DMS53 treated with DMSO at 0.1 percent for 48 hours (cell line): Measurements from ENCODE around the gene CLK4.

Experiments
- DNase-seq: peaks from one replicate; lab custom pipeline; 2025; ENCODE audit not compliant: unreplicated experiment; lab: John Stamatoyannopoulos, UW

The CLK4 gene

DNA sequence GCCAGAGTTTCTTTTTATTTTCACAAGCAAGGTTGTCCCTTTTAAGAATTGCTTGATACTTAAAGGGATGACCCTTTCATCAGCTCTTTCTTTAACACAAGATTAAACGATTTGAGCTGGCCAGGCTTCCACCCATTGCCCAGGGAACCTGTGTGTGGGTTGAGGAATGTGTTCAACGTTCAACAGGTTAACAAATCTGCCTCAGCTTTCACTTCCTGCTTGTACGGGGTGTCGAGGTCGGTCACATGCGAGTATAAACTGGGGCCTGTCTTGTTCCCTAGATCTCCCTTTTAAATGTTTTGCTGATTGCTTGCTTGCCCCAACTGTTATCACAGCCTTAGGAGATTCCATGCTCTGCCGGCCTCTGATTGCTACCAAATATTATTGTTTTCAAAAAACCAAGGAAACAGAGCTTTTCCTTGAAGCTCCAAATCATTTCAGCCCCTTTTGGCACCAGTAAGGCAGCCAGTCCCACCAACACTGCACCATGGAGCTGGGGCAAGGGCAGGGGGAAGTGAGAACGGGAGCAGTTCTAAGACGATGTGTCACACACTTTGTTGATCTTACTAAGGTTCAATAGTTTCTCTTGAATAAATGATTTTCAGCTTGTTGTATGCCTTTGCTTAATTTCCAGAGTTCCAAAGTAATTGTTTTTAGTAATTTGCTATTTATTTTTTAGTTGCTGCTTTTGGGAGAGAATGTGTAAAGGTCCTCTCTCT lies 10.7 kb upstream of the CLK4 start:
- no peak for DNase-seq

DNA sequence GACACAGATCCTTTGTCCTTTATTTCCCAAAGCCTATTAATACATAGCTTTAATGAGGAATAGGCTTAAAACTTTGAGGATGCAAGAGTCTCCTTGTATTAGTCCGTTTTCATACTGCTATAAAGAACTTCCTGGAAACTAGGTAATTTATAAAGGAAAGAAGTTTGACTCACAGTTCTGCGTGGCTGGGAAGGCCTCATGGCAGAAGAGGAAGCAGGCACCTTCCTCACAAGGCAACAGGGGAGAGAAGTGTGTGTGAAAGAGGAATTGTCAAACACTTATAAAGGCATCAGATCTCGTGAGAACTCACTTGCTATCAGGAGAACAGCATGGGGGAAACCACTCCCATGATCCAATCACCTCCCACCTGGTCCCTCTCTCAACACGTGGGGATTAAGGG lies 5.4 kb upstream of the CLK4 start:
- DNase-seq = no peak

DNA sequence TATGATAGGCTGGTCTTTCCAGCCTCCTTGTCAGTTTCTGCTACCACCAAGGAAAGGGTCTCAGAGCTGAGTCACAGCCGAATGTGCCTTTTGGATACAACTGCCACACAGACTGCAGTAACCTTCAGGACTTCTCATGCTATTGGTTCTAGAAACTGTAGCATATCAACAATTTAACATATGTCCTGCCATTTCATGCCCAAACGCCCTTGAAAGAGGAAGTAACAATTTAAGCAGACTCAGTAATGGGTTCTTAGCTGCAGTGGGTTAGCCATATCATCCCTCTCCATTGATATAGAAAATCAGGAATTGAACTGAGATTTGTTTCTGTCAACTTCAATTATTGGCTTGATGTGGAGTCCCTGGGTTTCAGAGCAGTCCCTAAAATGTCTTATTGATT lies 4.1 kb upstream of the CLK4 start:
- no peak for DNase-seq

DNA sequence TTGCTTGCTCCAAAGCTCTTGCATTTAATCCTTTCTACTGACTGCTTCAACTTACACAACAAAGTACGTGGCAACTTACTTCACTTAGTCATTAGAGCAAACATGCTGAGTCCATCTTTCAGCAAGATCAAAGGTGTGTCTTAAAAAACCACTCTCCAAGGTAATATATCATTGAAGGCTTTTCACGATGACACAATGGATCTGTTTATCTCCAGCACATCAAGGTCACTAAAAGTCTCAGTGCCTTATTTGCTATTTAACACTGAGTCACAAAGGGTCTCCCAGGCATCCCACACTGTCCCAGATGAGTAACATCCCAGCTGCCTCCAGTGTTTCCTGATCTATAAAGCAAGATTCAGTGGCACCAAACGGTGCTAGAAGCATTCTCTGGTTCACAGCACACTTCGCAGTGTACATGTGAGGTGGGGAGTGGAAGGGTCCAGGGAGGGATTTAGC lies 3.7 kb upstream of the CLK4 start:
- DNase-seq = peak; percentile 6

DNA sequence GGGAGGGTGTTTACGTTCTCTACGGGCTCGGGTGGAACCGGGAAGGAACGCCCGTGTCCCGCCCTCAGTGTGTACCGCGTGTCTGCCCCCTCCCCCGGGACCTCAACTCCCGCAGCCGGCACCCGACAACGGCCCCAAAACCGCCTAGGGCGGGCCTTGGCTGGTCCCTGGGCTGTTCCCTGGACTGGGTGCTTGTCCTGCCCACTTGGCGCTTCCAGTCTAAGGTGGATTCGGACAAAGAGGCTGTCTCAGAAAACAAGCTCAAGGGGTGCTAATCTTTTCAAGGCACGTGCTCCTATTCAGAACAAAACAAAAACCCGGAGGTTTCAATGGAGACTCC lies 379 bp upstream of the CLK4 start:
- DNase-seq = no peak

DNA sequence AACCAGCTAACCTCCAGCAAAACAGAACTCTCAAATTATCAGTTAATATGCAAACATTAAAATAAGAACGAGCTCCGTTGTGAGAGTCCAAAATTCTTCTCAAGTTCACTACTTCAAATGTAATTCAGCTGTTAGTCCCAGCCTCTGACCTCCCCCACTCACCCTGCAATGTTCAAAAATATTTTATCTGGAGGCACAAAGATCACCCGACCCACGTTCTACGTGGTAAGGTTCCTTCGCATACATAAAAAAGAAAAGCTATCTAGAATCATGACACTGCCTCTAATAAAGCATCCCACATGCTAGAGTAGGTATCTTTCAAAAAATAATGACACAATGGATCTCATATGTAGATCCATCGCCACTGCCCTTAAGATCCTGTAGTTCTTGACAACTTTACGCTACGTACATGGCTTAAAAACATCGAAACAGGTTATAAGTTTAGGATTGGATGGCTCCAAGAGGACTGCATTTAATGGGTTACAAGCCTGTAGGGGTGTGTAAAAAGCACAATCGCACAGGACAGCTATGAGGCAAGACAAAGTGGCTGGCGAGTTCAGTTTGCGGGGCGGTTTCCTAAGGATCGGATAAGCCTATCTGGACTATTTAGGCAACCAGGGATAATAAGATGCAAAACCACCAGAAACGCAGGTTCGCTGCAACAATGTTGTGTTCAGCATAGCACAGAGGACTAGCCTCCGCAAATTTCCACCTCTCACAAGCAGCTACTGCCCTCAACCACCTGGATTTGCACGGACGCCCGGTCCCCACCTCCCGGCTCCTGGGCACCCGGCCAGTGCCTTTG lies 969 bp downstream of the CLK4 start:
- DNase-seq = no peak

DNA sequence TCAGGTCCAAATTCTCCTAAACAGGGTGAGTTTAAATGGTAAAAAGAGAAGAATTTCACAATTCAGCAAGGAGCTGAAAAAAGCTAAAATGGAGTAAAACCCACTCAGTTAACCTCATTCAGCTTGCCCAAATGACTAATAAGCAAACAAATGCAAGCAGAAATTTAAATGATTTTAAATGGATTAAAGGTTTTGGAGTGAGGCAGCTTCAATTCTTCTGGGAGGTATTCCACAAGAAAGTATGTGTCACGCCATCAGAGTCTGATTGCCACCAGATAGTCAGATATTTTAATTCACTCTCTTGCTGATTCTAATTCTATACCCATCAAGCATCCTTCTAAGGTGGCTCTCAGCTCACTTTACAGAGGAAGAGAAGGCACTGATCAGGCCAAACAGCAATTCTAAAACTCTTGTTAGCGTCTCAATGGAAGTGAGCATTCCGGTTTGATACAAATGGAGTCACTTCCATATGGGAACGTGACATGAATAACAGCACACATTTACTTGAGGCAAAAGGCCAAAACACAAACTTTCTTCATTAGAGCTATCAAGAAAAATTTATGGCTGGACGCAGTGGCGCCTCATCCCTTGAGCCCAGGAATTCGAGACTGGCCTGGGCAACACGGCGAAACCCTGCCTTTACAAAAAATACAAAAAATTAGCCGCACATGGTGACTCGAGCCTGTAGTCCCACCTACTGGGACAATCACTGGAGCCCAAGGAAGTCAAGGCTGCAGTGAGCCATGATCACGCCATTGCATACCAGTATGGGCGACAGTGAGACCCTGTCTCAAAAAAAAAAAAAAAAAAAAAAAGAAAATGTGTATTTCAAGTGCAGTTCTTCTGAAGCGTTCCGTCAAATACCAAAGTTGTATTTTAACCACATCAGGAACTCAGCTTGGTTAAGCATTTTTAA lies 2.0 kb downstream of the CLK4 start:
- no peak for DNase-seq

DNA sequence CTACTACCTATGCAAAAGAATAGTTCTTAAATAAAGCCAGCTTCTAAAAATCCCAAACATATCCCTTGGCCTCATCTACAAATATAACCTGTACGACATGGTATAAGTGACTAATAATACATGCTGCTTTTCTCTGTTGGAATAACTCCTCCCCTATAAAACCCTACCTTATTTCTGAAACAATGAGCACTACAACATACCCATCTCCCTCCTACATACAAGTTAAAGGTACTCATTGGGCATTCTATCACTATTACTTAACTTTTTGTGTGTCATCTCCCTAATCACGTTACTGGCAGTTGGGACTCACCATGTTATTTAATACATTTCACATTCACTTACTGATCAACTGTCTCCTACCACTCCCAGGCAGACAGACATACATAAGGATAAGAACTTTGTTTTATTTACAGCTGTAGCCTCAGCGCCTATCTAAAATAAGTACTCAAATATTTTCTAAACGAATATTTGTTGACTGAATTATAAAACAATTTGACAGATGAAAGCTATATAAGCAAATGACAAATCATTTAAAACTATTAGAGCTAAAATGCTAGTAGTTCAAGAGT lies 4.1 kb downstream of the CLK4 start:
- DNase-seq = no peak

DNA sequence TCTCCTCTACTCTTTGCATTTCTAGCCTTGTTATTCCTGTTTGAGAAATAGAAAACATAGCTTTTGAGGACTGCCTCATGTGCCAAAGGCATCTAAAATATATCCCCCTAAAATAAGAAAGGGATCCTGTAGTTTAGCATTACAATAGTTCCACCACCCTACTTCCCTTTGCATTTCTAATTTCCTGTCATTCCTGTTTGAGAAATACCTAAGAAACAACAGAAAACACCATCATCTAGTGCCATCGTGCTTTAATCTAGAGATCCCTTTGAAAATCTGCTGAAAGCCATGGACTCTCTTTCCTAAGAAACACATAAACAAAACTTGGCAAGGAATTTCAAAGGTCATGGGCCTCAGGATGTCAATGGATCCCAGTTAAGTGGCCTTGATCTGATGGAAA lies 7.5 kb downstream of the CLK4 start:
- DNase-seq = no peak

DNA sequence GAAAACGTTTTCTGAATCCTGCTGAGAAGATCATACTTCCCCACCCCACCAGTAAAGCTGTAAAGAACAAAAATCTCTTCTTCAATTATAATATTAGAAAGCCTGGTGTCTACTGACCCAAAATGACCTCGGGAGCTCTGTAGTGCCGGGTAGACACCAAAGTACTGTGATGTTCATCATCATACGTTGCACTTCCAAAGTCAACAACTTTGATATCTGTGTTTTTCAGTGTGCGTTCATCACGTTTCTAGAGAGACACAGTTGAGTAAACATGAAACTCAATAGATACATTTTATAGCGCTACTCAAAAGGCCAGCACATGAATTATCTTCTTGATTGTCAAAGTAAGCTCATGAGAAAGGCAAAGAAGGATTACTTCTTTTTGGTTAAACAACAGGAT lies 14.6 kb downstream of the CLK4 start:
- DNase-seq = no peak

DNA sequence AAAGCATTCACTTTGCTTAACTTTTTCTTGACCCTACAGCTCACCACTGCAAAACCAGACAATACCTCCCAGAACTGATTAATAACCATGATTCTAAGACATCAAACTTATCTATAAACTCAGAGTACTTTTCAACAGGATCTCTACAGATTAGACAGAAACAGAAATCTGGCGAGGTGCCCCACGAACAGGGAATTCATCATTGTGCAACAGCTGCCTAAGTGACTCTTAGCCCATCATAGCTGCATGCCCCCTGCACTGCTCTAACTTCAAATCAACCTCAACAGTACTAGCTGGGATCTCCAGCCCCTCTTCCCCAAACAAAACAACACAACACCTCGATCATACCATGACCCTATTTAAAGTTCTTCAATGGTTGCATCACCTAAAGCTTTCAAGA lies 20.6 kb downstream of the CLK4 start:
- no peak for DNase-seq

DNA sequence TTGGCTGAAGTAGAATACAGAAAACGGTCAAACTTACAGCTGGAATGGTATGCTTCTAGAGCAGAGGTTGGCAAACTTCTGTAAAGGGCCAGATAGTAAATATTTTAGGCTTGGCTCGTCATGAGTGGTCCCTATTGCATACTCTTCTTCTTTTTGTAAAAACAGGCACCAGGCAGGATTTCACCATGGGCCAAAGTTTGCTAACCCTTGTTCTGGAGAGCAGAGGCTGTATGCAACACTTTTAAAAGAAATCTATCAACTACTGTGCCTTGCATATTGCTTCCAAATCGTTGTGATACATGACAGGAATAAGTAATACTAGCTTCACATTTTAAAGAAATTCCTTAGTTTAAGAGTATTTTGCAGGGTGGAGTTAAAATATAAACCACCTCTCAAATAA lies 21.1 kb downstream of the CLK4 start:
- no peak for DNase-seq

DNA sequence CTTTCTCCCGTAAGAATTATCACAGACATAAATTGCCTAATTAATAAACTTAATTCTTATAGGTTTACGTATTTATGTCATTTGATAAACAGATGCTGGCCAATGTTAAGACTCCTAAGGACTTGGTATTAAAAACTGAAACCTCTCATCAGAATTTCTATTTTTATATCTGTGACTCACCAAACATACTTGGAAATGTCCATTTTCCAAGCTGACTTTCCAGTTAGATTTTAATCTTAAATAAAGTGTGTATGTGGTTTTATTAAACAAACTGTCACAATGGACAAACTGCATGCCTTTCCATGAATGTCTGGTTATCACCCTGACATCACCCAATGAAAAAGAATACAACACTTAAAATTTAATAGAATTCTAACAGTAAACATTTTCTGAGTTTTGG lies 24.1 kb downstream of the CLK4 start:
- no peak for DNase-seq

DNA sequence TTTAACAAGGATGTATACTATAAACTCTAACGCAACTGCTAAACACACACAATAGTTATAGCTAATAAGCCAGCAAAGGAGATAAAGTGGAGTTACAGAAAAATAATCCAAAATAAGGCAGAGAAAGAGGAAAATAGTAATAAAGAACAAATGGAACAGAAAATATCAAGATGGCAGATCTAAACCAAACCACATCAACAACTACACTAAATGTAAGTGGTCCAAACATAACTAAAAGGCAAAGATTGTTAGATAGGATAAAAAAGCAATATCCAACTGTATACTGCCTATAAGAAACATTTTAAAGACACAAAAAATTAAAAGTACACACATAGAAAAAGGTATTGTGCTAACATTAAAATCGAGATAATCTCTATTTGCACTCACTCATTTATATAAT lies 31.1 kb downstream of the CLK4 start:
- DNase-seq = no peak

DNA sequence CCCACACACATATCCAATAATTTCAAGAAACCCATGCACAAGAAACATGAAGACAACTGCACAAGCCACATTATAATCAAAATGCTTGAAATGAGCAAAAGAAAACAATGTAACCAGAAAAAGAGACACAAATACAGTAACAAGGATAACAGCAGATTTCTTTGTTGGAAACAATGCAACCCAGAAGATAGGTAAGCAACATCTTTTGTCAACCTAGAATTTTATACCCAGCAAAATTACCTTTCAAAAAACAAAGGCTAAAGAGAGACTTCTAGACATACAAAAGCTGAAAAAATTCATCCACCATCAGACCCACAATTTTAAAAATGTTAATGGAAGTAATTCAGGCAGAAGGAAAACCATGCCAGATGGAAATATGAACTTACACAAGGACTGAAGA lies 31.7 kb downstream of the CLK4 start:
- no peak for DNase-seq

DNA sequence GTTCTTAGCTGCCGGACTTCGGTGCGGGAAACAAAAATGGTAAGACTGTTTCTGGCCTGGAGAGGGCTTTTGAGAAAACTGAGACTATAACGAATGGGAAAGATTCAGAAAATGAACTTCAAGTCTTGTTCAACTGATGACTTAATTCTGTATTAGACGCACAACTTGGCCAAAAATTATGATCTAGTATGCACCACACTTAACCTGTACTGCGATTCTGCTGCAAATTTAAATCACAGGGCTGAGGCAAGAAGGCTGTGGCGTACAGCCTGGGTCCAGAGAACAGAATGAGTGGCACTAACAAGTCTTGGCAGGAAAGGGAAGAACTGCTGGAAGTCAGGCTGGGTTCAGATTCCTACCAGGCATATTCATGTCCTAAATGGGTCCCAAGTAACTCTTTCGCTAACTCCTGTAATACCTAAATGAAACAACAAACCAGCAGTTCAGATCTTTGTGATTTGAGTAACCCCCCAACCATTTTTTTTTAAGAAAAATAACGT lies 35.9 kb downstream of the CLK4 start:
- DNase-seq = no peak

DNA sequence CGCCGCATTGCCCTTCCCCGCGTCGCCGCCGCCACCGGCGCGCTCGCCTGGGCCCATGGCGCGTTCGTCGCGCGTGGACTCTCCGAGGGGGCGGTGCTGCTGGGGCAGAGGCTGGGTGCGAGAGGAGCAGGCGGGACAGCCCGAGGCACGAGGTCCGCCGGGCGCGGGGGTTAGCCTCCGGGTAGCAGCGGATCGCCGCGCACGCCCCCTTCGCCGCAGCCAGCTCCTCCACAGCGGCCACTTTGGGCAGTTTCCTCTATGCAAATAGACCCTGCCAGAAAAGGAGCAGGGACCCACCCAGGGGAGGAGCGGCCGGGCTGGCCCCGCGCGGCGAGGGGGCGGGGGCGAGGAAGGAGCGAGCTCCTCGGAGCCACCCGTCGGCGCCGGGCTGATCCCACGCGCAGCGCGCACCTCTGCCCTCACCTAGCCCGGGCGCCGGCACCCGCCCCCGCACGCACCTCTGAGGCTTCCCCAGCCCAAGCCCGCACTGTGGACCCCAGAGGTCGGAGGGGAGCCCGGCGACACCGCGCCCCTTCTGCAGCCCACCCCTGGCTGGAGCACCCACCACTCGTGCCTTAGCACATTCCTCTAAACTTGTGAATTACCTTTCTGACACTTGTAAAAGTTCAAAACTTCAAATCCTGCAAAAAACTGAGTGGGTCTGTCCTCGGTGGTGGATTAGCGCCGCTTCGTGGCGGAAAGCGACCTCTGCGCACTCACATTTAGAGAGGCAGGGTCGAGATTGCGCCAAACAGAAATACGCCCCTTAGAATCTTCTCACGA lies 36.5 kb downstream of the CLK4 start, which contains the start of gene COL23A1:
COL23A1 (minus strand) TSS at position 253 of the 783 bp plus-strand sequence.
- no peak for DNase-seq

DNA sequence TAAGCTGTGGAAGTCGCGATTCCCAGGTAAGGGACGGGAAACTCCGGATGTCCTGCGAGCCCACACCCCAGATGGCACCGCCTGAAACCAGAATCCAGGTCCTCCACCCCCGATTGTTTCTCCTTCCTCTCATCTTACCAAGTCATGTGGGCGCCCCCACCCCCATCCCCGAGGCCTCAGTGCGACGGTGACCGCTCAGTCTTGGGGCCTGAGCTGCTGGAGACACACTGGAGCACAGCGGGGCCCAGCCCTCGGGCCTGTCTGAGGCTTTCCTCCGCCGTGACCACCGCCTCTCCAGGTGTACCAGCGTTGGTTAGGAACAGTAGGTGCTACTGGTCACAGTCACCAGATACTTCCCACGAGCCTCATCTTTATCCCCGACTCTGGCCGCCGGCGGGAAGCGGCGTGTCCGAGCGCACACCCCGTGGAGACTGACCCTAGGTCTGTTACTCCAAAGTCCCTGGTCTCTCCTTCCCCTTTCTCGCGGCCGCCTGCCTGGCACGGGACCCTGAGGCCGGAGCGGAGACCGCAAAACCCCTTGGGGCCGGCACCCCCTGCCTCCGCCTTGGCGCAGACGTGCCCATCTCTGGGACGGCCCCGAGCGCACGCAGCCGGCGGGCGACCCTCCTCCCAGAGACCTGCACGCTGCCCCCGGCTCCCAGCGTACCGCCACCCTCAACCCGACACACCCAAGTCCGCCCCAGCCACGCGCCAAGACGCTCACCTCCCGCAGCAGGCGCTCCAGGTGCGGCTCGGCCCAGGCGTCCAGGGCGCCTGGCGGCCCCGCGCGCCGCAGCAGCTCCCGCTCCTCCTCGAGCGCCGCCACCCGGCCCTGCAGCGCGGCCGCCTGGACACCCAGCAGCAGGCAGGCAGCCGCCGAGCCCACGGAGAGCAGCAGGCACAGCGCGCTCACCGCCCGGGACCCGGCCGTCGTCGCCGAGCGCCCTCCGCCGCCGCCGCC lies 37.4 kb downstream of the CLK4 start:
- DNase-seq = no peak

DNA sequence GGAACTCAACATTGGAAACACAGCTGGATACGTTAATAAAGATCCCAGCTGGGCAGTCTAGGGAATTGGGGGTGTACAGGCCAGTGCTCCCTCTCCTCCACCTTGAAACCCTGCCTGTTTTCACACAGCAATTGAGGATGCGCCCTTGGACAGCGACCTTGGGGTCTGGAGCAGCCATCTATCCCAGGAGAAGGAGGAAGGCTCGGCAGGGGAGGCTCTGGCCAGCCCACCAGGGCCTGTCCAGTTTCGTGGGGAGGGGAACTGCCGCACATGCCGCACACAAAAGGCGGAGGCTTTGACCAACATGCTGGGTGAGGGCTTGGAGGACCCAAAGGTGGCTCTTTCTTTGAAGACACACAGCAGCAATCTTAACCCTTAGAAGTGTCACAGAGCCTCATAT lies 38.1 kb downstream of the CLK4 start:
- DNase-seq = no peak
